ENCODE results near the gene RHOXF2.

The RHOXF2 gene

DNA sequence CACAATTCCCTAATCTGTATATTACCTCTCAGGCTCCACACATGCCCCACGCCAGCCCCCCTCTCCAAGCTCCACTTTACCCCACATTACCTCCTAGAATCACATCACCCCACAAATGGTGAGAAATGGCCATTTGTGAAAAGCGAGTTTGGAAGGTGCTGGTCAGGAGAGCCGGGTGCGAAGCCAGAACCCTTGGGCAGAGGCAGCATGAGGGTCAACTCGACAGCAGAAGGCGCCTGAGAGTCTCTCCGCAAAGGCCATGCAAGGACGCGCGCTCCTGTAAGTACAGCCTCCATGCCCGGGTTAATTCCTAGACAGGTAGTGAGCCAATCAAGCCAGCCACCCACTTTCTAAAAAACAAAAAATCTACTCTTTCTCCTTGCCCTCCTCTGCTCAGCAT is 42.4 kb downstream of the RHOXF2 start:
- no peak for DNase-seq (ENCODE audit: low spot score)

DNA sequence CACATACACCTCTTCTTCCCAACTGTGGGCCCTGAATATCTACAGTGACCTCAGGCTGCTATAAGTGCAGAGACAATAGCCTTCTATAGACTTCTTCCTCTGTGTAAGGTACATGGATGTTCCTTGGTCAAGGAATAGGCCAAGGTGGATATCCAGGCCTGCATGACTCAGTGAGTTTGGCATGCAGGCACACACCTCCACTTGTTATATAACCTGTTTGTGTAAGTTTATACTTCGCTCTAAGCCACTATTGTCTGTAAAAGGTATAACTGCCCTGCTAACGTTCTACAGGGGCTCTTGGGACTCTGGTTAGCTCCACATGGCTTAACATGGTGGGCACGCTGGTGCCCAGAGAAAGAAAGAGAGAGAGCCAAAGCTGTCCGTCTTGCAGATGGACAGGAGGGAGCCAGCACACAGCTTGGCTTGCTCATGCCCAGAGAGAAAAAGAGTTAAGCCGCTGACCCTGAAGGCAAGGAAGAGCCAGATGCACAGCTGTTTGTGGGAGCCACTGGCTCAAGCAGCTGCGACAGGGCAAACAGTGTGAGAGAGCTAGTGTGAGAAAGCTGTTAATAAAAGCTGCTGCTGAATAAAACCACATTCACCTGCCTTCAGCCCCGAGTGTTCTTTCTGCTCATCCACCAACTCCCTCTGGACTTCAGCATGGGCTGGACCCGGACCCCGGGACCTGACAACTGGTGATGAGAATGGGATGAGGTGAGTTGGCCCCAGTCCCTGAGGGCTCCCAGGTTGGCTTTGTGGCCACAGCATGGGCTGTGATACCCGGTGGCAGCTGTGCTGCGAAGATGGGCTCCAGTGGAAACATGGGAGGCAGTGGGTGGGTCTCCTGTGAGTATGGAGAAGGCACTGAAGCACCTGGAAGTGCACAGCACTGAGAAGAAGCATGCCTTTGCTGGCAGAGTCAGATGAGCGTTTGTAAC is 47.7 kb downstream of the RHOXF2 start:
- no peak for DNase-seq (ENCODE audit: low spot score)

DNA sequence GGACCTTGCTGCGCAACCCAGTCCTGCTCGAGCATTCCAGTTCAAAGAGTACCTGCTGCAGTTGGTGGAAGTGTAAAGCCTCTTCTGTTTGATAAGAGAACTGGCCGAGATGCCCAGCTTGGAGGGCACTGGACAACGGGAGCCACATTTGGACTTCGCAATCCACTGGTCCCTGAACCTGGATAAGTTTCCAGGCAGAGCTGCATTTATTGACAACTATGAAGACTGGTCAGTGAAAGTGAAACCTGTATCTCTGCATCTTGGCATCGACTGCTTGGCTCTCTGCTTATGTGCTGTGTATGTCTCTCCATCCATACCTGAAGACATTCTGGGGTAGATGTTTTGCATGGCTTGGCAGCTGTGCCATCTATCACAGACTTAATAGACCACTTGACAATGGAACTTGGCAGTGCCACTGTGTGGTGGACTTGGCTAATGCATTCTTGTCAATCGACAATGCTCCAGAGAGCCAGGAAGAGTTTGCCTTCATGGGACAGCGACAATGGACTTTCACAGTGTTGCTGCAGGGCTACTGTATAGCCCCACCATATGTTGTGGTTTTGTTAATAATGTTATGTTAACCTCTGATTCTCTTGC is 48.7 kb downstream of the RHOXF2 start:
- no peak for DNase-seq (ENCODE audit: low spot score)

DNA sequence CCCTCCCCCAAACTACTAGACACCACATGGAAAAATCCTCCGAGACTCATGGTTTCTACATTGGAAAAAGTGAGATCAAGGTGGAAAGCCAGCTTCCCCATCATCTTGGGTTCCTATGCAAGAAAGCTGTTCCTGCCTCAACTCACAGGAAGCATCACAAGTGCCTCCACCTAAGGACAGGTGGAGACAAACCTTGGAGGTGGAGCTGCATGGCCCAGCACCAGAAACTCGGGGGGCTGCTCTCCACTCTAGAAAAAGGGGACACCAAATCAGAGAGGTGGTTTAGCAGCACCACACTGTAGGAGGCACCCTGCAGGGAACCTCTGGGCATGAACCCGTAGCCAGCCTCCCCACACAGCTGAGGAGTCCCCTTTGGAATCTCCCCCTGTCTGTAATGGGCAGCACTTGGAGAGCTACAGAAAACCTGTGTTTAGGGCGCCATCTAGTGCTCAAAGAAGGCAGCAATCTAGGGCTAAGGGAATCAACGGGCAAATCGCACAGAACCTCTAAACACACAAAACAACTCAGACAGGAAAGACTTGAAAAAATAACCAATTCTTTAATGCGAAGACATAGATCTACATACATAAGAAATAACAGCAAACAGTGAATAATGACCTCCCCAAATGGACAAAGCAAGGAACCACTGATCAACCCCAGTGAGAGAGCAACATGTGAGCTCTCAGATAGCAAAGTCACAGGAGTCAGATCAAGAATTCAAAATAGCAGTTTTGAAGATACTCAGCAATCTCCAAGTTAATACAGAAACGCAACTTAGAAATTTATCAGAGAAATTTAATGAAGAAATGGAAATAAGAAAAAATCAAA is 55.2 kb downstream of the RHOXF2 start:
- DNase-seq (ENCODE audit: low spot score) = peak; percentile 46

All from COLO829 (cell line).